Activated T-helper 1 cell treated with anti-CD3 and anti-CD28 coated beads, Interleukin-2, amount 50 U/mL, for 16 hours (primary cell): ENCODE data around the gene SDC3.
"Not testable (repeated sequence)": the region's sequence is repeated elsewhere in the genome, so short reads cannot be mapped to it uniquely, and the experiment has no call there.

Experiments used
- DNase-seq, 2 donors: peaks; one replicate each; pipeline ENCODE4 v3.0.0-alpha.2; 2020; ENCODE audit warnings: low read depth in 1 of 2, low spot score in 1 of 2

Gene SDC3

DNA sequence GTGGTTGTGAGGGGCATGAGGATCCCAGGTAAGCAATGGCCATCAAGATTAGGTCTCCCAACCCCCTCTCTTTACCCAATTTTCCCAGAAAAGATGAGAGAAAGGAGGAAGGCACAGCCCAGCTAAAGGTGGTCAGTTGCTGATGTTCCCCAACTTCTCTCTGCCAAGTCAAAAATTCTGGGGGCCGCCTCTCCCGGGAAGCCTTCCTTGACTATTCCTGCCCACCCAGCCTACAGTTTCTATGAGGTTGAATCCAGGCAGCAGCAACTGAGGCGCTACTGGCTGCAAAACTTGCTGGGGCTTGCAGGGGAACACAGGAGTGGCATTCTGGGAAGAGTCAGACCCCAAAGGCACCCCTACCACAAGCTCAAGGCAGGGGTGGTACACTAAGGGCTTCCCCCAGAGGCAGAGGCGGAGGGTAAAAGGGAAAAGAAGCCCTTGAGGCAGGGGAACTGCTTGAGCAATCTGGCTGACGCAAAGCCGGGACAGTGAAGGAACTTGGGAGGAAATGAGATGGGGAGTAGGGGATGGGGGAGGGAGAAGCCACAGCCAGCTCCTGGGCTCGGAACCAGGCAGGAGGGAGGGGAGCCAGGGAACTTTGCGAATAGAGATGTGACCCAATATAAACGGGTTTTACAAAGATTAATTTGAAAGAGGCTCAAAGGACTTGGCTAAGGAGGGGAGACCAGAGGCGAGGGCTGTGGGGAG, 31.2 kb downstream of the SDC3 start:
- no peak for DNase-seq

DNA sequence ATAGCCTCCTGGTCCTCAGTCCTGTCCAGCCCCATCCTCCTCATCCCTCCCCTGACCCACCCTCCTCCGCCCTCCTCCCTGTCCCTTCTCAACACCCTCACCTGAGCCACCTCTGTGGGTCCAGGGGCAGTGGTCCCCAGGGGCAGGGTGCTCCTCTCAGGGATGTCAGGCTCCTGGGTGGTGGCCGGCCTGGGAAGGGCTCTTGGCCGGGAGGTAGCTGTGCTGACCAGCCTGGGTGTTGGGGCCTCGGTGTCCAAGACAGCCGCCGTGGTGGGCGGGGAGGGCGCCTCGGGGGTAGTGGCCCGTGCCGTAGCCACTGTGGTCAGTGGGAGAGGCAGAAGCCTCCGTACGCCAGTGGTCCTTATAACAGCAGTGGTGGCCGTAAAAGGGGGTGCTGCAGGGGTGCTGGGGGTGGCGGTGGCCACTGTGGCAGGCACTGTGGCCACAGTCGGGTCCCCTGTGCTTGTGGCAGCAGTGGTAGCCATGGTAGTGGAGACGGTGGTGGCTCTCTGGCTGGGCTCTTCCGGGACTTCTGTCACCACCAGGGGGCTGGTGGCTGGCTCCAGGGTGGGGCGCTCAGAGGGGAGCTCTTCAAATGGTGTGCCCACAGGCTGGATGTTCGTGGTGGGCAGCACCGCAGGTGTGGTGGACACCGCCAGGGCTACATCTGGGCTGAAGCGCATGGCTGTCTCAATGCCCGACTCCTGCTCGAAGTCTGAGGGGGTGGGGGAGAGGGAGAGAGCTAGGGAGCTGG, 31.9 kb downstream of the SDC3 start:
- no peak for DNase-seq

DNA sequence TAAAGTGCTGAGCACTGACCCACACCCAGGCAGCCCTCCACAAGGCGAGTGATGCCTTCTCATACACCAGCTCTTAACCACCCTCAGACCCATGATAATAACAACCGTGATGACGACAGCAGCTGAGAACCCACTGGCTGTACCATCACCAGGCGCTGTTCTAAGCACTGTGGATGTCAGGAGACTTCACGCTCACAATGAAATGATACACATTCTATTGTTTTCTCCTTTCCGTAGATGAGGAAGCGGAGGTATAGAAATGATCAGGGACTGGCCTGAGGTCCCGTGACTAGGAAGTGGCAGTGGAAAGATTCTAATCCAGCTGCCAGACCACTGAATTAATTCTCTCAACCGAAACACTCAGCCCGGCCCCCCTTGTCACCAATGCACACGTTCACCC, 32.6 kb downstream of the SDC3 start:
- DNase-seq = no peak

DNA sequence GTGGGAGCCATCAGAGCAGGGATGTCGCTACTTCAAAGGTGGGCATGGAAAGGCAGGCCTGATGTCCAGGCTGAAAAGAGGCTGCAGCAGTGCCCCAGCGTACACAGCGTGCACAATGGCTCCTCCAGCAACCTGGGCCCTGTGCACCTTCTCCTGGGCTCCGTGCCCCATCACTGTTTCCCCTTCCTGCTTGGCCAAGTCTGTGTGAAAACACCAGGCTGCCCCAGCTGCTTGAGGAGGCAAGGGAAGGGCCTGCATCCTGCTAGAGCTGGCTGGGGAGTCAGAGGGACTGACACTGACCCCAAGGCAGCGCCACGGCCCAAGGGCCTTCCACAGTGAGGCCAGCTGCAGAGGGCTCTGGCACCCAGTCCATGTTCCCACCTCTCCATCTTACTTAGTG, 33.4 kb downstream of the SDC3 start:
- DNase-seq = no peak

DNA sequence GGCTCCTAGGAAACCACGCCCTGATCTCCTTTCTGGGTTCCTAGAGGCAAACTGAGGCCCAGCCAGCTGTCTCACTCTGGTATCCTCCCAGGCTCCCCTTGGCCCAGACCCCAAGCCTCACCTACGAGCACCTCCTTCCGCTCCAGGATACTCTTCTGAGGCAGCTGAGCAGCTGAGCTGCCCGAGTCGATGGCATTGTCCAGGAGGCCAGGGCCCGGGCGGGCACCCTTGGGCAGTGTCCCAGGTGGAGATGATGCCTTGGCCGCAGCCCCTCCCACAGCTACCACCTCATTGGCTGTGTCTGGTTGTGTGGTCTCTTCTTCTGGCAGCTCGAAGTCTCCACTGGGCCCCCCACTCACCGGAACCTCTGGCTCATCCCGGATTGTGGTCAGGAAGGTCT, 34.4 kb downstream of the SDC3 start:
- DNase-seq = no peak

DNA sequence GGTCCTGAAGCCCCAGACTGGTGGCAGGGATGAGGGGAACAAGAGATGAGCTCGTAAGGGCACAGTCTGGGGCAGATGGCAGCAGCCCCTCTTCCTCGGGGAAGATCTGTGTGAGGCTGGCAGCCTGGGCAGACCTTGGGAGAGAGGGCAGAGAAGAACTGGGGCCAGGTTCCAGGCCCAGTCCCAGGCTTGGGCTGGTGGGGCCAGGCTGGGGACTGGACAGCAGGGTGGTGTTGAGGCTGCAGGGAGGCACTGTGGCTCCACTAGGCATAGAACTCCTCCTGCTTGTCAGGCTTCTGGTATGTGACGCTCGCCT, 35.7 kb downstream of the SDC3 start:
- DNase-seq = no peak

DNA sequence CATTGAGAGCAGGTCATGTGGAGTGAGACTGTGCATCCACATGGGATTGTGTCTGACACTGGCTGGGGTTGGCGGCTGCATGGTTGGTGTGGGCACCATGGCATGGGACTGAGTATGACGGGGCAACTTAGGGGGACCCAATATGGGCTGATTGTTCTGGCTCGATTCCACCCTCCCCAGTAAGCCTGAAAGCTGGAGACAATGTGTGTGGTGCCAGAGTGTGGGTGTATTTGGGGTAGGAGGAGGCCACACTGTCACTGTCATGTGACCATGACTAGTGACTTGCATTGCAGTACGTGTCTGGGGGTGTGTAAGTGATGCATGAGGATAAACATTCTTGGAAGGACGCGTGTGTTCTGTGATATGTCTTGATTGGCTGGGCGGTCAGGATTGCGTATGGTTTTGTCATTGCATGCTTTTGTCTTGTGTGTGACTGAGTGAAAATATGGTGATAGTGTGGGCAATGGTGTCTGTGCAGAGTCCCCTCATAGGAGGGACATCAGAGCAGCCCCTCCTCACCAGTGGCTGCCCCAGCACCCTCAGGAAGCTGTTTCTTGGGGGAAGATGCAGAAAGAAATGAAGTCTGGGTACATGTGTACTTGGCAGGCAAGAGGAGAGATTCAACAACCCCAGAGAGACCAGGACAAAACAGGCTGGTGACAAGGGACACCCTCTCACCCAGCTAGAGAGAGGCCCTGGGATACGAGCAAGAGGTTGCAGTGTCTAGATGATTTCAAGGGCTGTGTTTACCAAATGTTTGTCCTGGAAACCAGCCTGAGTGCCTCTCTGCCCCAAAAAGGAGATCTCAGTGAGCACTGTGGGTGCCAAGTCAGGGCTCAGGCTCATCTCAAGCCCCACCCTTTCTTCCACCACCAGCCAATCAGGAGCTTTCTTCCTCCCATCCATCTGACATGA, 36.3 kb downstream of the SDC3 start:
- DNase-seq = no peak

DNA sequence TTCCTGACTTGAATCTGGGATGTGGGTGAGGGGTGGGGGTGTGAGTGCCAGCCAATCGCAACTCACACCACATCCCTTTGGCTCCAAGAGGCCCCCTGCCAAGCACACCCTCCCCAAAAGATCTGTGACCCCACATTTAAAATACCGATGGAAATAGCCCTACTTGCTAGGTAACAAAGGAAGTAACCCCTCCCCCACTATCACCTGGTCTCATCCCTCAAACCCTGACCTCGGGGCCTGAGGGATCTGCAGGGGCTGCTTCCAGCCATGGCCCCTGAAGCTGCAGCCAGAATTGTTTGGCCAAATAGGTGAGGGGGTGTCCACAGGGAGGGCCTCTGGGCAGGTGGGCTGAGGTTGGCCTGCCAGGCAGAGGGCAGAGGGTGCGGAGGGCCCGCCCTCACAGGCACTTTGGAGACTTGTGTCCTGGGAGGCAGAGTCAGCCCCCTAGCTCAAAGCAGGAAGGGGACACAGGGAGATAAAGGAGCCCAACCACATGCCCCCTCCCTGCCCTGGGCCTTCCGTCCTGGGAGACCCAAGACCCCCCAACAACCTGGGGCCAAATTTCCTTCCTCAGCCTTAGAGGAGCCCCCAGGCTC, 37.2 kb downstream of the SDC3 start:
- DNase-seq = no peak

DNA sequence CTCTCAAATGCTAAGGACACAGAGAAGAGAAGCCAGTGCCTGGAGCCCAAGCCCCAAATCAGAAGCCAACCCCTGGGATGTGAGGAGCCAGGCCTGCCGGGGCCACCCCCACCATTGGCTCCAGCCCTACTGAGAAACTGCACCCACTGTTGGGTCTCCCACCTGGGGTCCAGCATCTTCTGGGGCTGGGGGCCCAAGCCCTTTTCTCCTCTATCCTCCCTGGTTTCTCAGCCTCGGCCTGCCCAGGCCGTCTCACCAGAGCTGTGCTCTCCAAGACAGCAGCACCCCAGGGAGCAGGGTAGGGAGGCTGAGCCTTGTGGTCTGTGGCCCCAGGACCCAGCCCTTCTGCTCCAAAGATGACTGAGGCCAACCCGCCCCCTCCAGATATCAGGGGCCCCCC, 37.9 kb downstream of the SDC3 start:
- DNase-seq = no peak

DNA sequence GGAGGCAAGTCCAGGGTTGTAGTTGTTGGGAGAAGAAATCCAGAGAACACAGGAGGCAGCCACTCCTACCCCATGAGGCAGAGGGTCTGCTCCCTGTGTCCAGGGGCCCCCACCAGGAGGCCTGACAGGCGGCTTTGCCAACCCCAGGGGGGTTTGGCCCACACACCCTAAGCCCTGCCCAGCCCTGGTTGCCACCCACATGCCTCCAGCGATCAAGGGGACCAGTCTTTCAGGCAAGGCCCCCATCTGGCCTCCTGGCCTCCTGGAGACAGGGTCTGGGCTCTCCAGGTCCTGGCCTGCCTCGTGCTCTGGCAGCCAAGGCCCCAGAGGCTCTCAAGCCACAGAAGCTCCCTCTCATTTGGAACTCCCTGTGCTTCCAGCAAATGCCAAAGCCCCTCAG, 38.5 kb downstream of the SDC3 start:
- no peak for DNase-seq

DNA sequence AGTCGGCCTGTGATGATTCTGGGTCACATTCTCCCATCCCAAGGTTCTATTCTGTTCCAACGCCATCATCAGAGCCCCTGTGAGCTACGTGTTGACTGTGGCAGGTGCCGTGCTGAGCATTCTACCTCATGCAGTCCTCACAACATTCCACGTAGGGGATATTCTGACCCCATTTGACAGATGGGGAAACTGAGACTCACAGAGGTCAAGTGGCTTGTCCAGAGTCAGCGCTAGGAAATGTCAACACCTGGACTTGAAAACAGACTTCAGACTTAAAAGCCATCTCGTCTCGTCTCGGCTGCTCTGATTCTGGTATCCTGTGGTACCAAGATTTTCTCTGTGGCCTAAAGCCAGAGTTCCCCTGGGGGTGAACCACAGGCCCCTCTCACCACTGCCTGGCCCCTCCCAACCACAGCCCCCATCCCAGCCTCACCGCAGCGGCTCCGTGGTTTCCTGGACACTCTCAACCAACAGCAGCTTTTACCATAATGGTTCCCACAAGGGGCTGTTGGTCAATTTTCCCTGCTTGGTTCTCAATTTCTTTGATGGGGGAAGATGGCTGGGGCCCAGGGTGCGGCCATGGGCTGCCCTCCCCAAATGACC, 39.6 kb downstream of the SDC3 start:
- no peak for DNase-seq

DNA sequence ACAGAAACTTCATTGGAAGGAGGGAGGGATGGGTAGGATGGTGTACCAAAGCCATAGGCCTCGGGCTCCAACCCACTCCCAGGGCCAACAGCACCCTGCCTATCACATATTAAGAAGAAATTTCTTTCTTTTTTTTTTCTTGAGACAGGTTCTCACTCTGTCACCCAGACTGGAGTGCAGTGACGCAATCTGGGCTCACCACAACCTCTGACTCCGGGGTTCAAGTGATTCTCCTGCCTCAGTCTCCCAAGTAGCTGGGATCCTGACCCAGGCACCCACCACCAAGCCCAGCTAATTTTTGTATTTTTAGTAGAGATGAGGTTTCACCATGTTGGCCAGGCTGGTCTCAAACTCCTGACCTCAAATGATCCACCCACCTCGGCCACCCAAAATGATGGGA, 40.5 kb downstream of the SDC3 start:
- DNase-seq = not testable (repeated sequence)

DNA sequence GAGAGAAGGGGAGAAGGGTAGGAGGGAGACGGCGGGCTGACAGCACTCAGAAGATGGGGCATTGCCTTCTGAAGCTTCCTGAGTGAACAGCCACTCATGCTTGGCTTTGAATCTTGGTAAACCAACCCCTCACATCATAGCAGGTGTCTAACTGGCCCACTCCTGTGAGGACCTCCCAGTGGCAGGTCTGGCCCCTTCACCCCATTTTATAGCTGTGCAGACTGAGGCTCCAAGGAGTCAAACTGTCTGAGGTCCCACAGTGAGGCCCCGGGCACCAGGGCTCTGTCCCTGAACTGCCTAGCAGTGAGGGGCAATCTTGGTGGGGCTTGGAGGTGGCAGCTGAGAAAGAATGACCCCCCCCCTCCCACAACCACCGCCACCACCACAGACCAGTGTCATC, 41.0 kb downstream of the SDC3 start:
- no peak for DNase-seq

DNA sequence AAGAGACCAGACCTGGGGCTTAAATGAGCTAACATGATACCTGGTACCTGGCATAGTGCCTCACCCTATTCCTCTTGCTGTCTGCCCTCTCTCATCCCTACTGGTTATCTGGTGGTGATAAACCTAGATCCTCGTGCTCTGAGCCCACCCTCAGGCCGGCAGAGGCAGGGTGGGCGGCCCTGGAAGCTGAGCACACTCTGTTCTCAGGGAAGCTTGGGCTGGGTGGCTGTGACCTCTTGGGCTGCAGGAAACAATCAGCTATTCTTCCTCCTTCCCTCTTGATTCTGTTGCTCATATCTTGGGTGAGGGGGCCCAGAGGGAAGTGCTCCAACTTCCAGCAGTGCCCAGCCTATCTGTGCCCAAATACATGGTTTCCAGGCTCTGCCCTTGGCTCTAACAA, 42.0 kb downstream of the SDC3 start:
- no peak for DNase-seq

DNA sequence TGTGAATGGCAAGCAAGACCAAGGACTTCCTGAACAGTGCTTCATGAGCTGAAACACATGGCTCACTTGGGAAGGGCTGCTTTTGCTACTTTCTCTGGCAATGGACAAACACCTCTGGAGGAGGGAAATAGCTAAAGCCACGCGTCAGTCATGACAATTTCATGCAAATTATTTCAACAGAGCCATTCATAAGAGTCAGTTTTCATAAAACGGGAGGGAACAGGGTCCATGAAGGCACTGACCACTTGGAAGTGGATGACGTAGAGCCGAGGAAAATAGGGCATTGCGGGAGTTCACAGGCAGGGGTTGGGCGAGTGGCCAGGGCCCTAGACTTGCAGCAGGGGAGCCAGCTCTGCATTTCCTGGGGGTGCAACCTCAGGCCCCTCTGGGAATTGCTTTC, 43.9 kb downstream of the SDC3 start:
- DNase-seq = no peak

DNA sequence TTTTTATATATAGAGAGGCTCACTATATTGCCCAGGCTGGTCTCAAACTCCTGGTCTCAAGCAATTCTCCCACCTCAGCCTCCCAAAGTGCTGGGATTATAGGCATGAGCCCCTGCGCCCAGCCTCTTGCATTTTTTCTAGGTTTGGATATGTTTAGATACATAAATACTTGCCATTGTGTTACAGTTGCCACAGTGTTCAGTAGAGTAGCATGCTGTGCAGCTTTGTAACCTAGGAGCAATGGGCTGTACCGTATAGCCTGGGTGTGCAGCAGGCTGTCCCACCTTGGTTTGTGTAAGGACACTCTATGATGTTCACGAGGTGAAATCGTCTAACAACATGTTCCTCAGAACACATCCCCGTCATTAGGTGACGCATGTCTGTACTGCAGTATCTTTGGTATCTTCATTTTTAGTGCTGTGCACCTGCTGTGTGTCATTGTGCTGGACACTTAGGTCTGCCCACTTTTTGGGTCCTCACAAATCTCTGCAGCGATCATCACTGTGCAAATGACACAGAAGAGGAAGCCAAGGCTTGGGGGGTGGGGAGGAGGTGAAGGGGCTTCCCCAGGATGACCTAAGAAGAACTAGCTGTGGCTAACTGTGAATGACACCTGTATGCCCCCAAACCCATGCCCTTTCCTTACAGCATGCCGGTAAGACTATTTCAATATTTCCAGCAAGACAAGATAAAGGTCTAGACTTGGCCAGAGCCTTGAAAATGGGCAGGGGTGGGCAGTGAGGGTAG, 44.5 kb downstream of the SDC3 start:
- no peak for DNase-seq

DNA sequence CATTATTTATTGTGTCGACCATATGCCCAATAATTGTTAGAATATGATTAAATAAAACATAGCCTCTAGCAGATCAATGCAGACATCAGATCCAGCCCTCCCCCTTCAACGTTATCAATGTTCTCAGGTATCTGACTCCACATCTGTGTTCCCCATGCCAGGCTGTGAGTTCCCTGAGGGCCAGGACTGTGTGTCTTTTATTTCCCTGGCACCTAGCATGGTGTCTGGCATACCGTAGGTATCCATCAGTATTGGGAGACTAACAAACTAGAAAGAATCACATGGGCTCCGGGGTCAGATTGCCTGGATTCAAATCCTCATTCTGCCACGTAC, 48.3 kb downstream of the SDC3 start:
- DNase-seq = no peak

DNA sequence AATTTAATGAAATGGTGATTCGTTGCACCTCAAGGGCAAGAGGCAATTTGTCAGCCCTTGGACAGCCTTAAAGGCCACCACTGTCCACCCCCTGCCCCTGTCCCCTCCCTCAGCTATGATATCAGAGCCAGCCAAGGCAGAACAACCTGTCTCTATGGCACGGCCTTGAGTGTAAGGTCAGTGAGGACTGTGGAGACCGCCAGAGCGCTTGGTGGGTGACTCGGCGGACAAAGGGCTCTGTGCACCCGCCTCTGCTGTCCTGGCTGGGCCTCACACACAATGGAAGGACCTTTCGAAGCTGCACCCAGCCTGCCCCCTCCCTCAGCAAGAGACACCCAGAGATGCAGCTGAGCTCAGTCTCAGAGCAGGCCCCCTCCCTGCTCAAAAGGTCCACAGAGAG, 50.6 kb downstream of the SDC3 start:
- no peak for DNase-seq

DNA sequence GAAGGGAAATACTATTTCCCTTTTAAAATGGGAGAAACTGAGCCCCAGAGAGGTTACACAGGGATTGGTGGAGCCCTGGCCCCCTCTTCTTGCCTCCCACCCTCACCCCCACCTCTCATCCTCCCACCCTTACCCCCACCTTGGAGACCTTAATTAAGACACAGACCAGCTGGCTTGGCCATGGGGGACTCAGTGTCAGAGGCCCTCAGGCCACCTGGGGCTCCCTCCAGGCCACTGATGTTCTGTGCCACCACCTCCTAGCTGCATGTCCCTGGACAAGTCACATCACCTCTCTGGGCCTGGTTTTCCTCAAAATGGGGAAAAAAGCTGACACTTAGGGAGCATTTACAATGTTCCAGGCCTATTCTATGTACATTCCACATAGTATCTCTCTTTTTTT, 51.5 kb downstream of the SDC3 start:
- DNase-seq = no peak

DNA sequence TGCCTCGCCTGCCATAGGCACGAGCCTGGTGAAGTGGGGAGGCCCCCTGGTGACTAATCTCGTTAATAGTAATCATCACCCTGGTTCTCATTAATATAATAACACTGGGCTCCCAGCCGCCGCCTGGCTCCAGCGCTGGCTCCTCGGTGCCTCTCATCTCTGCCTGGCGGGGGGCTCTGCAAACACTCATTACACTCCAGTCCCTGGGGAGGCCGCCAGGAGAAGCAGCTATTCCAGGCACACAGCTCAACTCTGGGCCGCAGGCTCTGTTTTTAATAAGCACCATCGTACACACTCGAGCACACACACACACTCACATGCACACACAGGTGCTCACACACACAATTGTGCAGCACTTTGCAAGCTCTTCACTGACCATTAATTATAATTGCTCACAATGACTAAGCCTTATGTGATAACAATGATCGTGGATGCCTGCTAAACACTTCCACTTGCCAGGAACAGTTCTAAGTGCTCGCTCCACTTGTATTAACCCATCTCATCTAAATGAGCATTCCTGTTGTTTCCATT, 52.2 kb downstream of the SDC3 start:
- DNase-seq = no peak
